Measurements from ENCODE around the gene METTL3.

The METTL3 gene

DNA sequence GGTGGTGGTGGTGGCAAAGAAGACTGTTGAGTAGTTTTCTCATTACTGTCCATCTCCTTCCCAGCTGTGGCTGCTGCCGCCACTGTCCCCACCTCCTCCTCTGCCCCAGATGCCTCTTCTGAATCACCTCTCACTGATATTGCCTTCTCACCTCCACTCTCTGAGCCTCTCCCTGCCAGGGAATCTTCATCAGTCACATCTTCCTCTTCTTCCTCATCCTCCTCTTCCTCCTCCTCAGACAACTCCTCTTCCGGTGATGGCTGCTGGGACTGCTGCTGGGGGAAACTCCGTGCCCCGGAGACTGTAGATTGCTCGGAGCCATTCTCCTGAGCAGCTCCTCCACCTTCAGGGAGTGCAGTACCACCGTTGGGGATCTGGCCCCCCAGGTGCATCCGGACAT, 12.1 kb upstream of the METTL3 start:
- Histone ChIP-seq H3K27me3 (ENCODE audit: low read length) (no peaks in the 10 kb centered on the region), H4K20me1 (ENCODE audit: low read depth, low read length) (no peaks in the 10 kb centered on the region), H3K4me2 (ENCODE audit: low read depth, low read length, poor library complexity, severe bottlenecking) (no peak overlapping the region), H3K79me2 (ENCODE audit: insufficient read depth, low read length) (no peaks in the 10 kb centered on the region), H3K36me3 (ENCODE audit: low read length) (no peaks in the 10 kb centered on the region), H3K9me2 (replicated peaks; ENCODE audit: insufficient read depth, low read length) (no peaks in the 10 kb centered on the region), H3K9me3 (ENCODE audit: insufficient read depth, low read length) (no peaks in the 10 kb centered on the region), H2AFZ (ENCODE audit: low read depth, low read length, severe bottlenecking) (no peak overlapping the region), H3F3A (ENCODE audit: insufficient read depth) (no peaks in the 10 kb centered on the region), H3K4me3 (ENCODE audit: insufficient read depth, low read length, poor library complexity, severe bottlenecking) (no peak overlapping the region), H3K9ac (ENCODE audit: low read length) (no peak overlapping the region), H3K27ac (ENCODE audit: low read depth, low read length) (no peak overlapping the region)
- no peak for TF ChIP-seq CTCF (IDR thresholded peaks at IDR 0.05; ENCODE audit: insufficient read depth, low read length, poor library complexity, severe bottlenecking)
- TF ChIP-seq EZH2phosphoT487 (conservative IDR thresholded peaks at IDR 0.05; ENCODE audit: low read length), result no peak

- H3K27ac ChIP-seq (ENCODE audit: low read depth, low read length), result no peak overlapping the region
- H3K4me2 ChIP-seq (ENCODE audit: low read depth, low read length, poor library complexity, severe bottlenecking), result no peak overlapping the region
- no peak for TF ChIP-seq CTCF (IDR thresholded peaks at IDR 0.05; ENCODE audit: insufficient read depth, low read length, poor library complexity, severe bottlenecking)
- TF ChIP-seq EZH2phosphoT487 (conservative IDR thresholded peaks at IDR 0.05; ENCODE audit: low read length), result no peak
Observed at GRCh38 chr14:21521501-21521900, 10.4 kb upstream of the METTL3 start.

GRCh38 chr14:21520767-21521166, 9.6 kb upstream of the METTL3 start:
- Histone ChIP-seq H2AFZ (ENCODE audit: low read depth, low read length, severe bottlenecking) (no peak overlapping the region), H4K20me1 (ENCODE audit: low read depth, low read length) (no peaks in the 10 kb centered on the region), H3K9me2 (replicated peaks; ENCODE audit: insufficient read depth, low read length) (no peaks in the 10 kb centered on the region), H3K36me3 (ENCODE audit: low read length) (no peaks in the 10 kb centered on the region), H3K79me2 (ENCODE audit: insufficient read depth, low read length) (no peaks in the 10 kb centered on the region), H3K27me3 (ENCODE audit: low read length) (no peaks in the 10 kb centered on the region), H3F3A (ENCODE audit: insufficient read depth) (no peaks in the 10 kb centered on the region), H3K9ac (ENCODE audit: low read length) (no peak overlapping the region), H3K4me2 (ENCODE audit: low read depth, low read length, poor library complexity, severe bottlenecking) (no peak overlapping the region), H3K9me3 (ENCODE audit: insufficient read depth, low read length) (no peaks in the 10 kb centered on the region), H3K4me3 (ENCODE audit: insufficient read depth, low read length, poor library complexity, severe bottlenecking) (no peak overlapping the region), H3K27ac (ENCODE audit: low read depth, low read length) (no peak overlapping the region)
- no peak for TF ChIP-seq EZH2phosphoT487 (conservative IDR thresholded peaks at IDR 0.05; ENCODE audit: low read length)
- no peak for TF ChIP-seq CTCF (IDR thresholded peaks at IDR 0.05; ENCODE audit: insufficient read depth, low read length, poor library complexity, severe bottlenecking)

More at GRCh38 chr14:21521501-21521900, 10.4 kb upstream of the METTL3 start:
- H3K27me3 ChIP-seq (ENCODE audit: low read length), result no peaks in the 10 kb centered on the region
- no peaks in the 10 kb centered on the region for H4K20me1 ChIP-seq (ENCODE audit: low read depth, low read length)
- no peak overlapping the region for H3K4me3 ChIP-seq (ENCODE audit: insufficient read depth, low read length, poor library complexity, severe bottlenecking)
- no peaks in the 10 kb centered on the region for H3K9me3 ChIP-seq (ENCODE audit: insufficient read depth, low read length)
- H2AFZ ChIP-seq (ENCODE audit: low read depth, low read length, severe bottlenecking), result no peak overlapping the region
- no peaks in the 10 kb centered on the region for H3F3A ChIP-seq (ENCODE audit: insufficient read depth)
- no peak overlapping the region for H3K9ac ChIP-seq (ENCODE audit: low read length)
- no peaks in the 10 kb centered on the region for H3K36me3 ChIP-seq (ENCODE audit: low read length)
- no peaks in the 10 kb centered on the region for H3K9me2 ChIP-seq (replicated peaks; ENCODE audit: insufficient read depth, low read length)
- H3K79me2 ChIP-seq (ENCODE audit: insufficient read depth, low read length), result no peaks in the 10 kb centered on the region
